ENCODE data around the gene TAF11. TPM values are rescaled to one million over a fixed set of nuclear protein-coding genes. Genes with fewer than 3 reads are reported as not detected.

Gene TAF11
- total and polyA plus RNA-seq, 2 donors (not counting 3 experiments of a cell fraction or from before 2014, with no cell fraction given), result 30.7 to 37.1 TPM

- no peak for TF ChIP-seq MYC (IDR thresholded peaks at IDR 0.05; ENCODE audit: low read depth, low read length)
- TF ChIP-seq POLR2A (IDR thresholded peaks at IDR 0.05; ENCODE audit: low read depth, low read length), result no peak
- no peak for TF ChIP-seq EZH2 (IDR thresholded peaks at IDR 0.05; ENCODE audit: borderline replicate concordance, low read depth, low read length, severe bottlenecking)
- TF ChIP-seq POLR2AphosphoS5 (IDR thresholded peaks at IDR 0.05; ENCODE audit: insufficient read depth, low read depth, low read length), result no peak
- TF ChIP-seq JUN (IDR thresholded peaks at IDR 0.05; ENCODE audit: borderline replicate concordance, insufficient read depth, insufficient read length, low read depth), result no peak
- TF ChIP-seq FOS (IDR thresholded peaks at IDR 0.05; ENCODE audit: borderline replicate concordance, insufficient read depth, low read length), result no peak
- no peak for TF ChIP-seq MAX (IDR thresholded peaks at IDR 0.05; ENCODE audit: insufficient read depth, insufficient read length)
- TF ChIP-seq GATA2 (IDR thresholded peaks at IDR 0.05; ENCODE audit: insufficient read depth, insufficient read length, low read depth, low read length), result no peak
- TF ChIP-seq CTCF (IDR thresholded peaks at IDR 0.05; ENCODE audit: extremely low read depth in 1 of 2, insufficient read depth in 1 of 2, low read depth in 1 of 2, low read length in 2 of 2), result no peak
- no peak overlapping the region for H2AFZ ChIP-seq (ENCODE audit: low read depth, low read length)
- H3K27ac ChIP-seq (ENCODE audit: insufficient read depth, low read depth, low read length), result no peak overlapping the region
- no peak overlapping the region for H3K9ac ChIP-seq (replicated peaks; ENCODE audit: extremely low read depth, insufficient read depth, low read length)
- FAIRE-seq (no peak), DNase-seq (ENCODE audit: low read depth, low spot score) (no peak)
- ChIA-PET CTCF (no interaction called here), POLR2A (no interaction called here)
- no peak overlapping the region for H3K4me2 ChIP-seq (ENCODE audit: insufficient read depth, low read length)
- H3K9me1 ChIP-seq (replicated peaks; ENCODE audit: control insufficient read depth, extremely low read depth, insufficient read depth, low read length), result no peaks in the 10 kb centered on the region
- no peaks in the 10 kb centered on the region for H3K79me2 ChIP-seq (ENCODE audit: control insufficient read depth, insufficient read depth, low read length)
- no peaks in the 10 kb centered on the region for H4K20me1 ChIP-seq (replicated peaks; ENCODE audit: control insufficient read depth, extremely low read depth, insufficient read depth, low read length)
- peaks cover 15% of the 10 kb centered on the region for H3K4me1 ChIP-seq (ENCODE audit: control insufficient read depth, extremely low read depth, insufficient read depth, low read length)
- no peaks in the 10 kb centered on the region for H3K9me3 ChIP-seq (replicated peaks; ENCODE audit: control insufficient read depth, insufficient read depth, low read length)
- BruUV-seq (replicated peaks), result no TSS peak
- intact Hi-C loops (cut with micrococcal nuclease), result loop anchor here (10.0 kb wide), 1 partner anchor 284 kb away; the partner anchor contains the start of gene TCP11
- H3K4me3 ChIP-seq (replicated peaks in 1 of 3; ENCODE audit: insufficient read depth in 1 of 3, low read depth in 1 of 3, low read length in 3 of 3), result no peak overlapping the region
- dilution Hi-C loops (cut with MboI; ENCODE audit: extremely low pct_ligation_motif_present, low sequenced_read_pairs), result no loop called here
- peaks cover 2 to 18% of the 10 kb centered on the region in 2 experiments for H3K36me3 ChIP-seq (ENCODE audit: control insufficient read depth in 2 of 2, extremely low read depth in 1 of 2, insufficient read depth in 2 of 2, low read length in 2 of 2)
- H3K27me3 ChIP-seq (ENCODE audit: control insufficient read depth in 2 of 2, insufficient read depth in 2 of 2, low read length in 2 of 2), result no peaks in the 10 kb centered on the region
These were observed 27.1 kb downstream of the TAF11 start for GRCh38 chr6:34860776-34861175.

Measured in endothelial cell of umbilical vein (primary cell).